Measurements from ENCODE around the gene TRIM65. TPM values are rescaled to one million over a fixed set of nuclear protein-coding genes. Genes with fewer than 3 reads are reported as not detected.

Gene TRIM65
- total and polyA plus RNA-seq, 2 of the 13 experiments (the other 11 are each of a cell fraction or from before 2014, with no cell fraction given) = 10.3 to 22.4 TPM

DNA sequence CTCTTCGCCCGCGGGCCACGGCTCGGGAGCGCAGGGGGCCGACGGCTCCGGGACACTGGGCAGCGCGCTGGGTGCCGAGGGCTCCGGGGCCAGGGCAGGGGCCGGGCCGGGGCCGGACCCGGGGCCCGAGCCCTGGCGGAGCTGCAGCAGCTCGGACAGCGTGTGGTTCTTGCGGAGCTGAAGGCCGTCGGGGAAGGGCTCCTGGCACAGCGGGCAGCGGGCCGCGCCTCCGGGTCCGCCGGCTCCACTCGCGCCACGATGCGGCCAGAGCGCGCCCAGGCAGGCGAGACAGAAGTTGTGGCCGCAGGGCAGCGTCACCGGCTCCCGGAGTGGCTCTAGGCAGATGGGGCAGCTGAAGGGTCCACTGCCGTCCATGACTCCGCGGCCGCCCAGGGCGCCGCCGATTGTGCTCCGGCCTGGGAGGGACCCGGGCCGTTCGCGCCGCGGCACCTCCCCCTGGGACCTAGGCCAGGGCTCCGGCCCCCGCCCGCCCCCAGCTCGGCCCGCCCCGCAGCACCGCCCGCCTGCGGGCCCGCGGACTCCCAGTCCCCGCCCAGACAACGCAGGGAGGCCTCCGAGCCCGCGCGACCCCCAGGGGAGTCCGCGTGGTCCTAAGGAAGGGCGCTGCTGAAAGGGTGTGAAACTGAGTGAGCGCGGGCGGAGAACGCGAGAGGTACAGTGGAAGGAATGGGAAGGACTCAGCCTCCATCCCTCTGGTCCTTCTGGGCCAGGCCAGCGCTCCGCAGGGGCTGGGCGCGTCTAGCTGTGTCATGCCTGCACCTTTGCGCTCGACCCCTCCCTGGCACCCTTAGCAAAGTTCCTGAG lies 18.4 kb downstream of the TRIM65 start, which contains the start of gene TRIM47:
TSS of gene TRIM47 (minus strand) at position 408 of the 825 bp plus-strand sequence. CDS start at position 375, 33 bp downstream.
- Histone ChIP-seq H2AFZ (ENCODE audit: low read length) (no peak within 1 kb of the TSS), H3K4me1 (ENCODE audit: insufficient read depth, low read length) (peaks cover 40% of the 10 kb centered on the region), H3K9me3 (ENCODE audit: low read length) (no peaks in the 10 kb centered on the region), H3K4me3 (replicated peaks in 1 of 3; ENCODE audit: insufficient read depth in 1 of 3, low read depth in 2 of 3, low read length in 3 of 3) (peak within 1 kb of the TSS; percentile 71 to 84 (median 84)), H3K27ac (ENCODE audit: extremely low read length, insufficient read depth, low read length) (peak within 1 kb of the TSS; percentile 99), H3K4me2 (ENCODE audit: low read depth, low read length) (peak within 1 kb of the TSS; percentile 98), H3K36me3 (replicated peaks in 1 of 2; ENCODE audit: control insufficient read depth in 1 of 2, insufficient read depth in 2 of 2, low read length in 2 of 2) (peaks cover 3 to 18% of the 10 kb centered on the region in 2 experiments; a peak in 4 of 5 replicates), H3K79me2 (ENCODE audit: insufficient read depth, low read length) (peaks cover 21% of the 10 kb centered on the region), H4K20me1 (ENCODE audit: insufficient read depth, low read length) (no peaks in the 10 kb centered on the region), H3K27me3 (ENCODE audit: control insufficient read depth in 1 of 2, insufficient read depth in 2 of 2, low read length in 2 of 2) (no peaks in the 10 kb centered on the region), H3K9ac (ENCODE audit: insufficient read depth, low read depth, low read length) (peak within 1 kb of the TSS; percentile 97)
- POLR2A ChIA-PET = interaction anchor here (0.5 to 13.8 kb wide), 15 partner anchors 11 to 134 kb away, joined by 4 to 454 read pairs (median 28); partner anchors contain the start of genes ACOX1, CDK3, GALK1 and MRPL38
- CTCF ChIA-PET (ENCODE audit: low intra/inter-chr PET ratio, low total read pairs) = interaction anchor here (1.1 kb wide), 1 partner anchor 23 kb away, joined by 3 read pairs; no protein-coding TSS in a partner anchor
- peak; percentile 54 for ATAC-seq
- in situ Hi-C loops (cut with HindIII; ENCODE audit: extremely low pct_ligation_motif_present, low pct_unique_long_range_greater_than_20kb) = no loop called here
- 1% methylated on average over 43 of the region's 87 CpGs for WGBS (ENCODE audit: low lambda C conversion rate)
- peak; percentile 40 for FAIRE-seq
- BruUV-seq (replicated peaks) = no TSS peak
- peak; percentile 83 for DNase-seq (ENCODE audit: low spot score)
- intact Hi-C loops (cut with micrococcal nuclease; ENCODE audit: unreplicated experiment) = no loop called here
- TF ChIP-seq, protein P1, sequence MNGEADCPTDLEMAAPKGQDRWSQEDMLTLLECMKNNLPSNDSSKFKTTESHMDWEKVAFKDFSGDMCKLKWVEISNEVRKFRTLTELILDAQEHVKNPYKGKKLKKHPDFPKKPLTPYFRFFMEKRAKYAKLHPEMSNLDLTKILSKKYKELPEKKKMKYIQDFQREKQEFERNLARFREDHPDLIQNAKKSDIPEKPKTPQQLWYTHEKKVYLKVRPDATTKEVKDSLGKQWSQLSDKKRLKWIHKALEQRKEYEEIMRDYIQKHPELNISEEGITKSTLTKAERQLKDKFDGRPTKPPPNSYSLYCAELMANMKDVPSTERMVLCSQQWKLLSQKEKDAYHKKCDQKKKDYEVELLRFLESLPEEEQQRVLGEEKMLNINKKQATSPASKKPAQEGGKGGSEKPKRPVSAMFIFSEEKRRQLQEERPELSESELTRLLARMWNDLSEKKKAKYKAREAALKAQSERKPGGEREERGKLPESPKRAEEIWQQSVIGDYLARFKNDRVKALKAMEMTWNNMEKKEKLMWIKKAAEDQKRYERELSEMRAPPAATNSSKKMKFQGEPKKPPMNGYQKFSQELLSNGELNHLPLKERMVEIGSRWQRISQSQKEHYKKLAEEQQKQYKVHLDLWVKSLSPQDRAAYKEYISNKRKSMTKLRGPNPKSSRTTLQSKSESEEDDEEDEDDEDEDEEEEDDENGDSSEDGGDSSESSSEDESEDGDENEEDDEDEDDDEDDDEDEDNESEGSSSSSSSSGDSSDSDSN (CRISPR knock-in tag; IDR thresholded peaks at IDR 0.05) = peak; percentile 56
- TF ChIP-seq IRF9 (CRISPR knock-in tag; IDR thresholded peaks at IDR 0.05; ENCODE audit: borderline replicate concordance) (peak; percentile 60; the same call in 1 of the 2 replicates), NFKBIZ (CRISPR knock-in tag; IDR thresholded peaks at IDR 0.05) (peak; percentile 90), SRF (IDR thresholded peaks at IDR 0.05; ENCODE audit: low read depth, low read length) (no peak), SP2 (CRISPR knock-in tag; IDR thresholded peaks at IDR 0.05) (no peak), ZNF703 (CRISPR knock-in tag; IDR thresholded peaks at IDR 0.05; ENCODE audit: borderline replicate concordance) (no peak), NKX3-1 (CRISPR knock-in tag; IDR thresholded peaks at IDR 0.05) (no peak), AHR (CRISPR knock-in tag; IDR thresholded peaks at IDR 0.05) (peak; percentile 92), ELF3 (CRISPR knock-in tag; IDR thresholded peaks at IDR 0.05) (peak; percentile 74; the same call in 1 of the 2 replicates), SMAD3 (CRISPR knock-in tag; IDR thresholded peaks at IDR 0.05) (peak; percentile 74; the same call in 1 of the 2 replicates), TCF7L2 (IDR thresholded peaks at IDR 0.05; ENCODE audit: low read depth, low read length) (no peak)
- TF ChIP-seq, protein P2, sequence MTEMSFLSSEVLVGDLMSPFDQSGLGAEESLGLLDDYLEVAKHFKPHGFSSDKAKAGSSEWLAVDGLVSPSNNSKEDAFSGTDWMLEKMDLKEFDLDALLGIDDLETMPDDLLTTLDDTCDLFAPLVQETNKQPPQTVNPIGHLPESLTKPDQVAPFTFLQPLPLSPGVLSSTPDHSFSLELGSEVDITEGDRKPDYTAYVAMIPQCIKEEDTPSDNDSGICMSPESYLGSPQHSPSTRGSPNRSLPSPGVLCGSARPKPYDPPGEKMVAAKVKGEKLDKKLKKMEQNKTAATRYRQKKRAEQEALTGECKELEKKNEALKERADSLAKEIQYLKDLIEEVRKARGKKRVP (CRISPR knock-in tag; IDR thresholded peaks at IDR 0.05) = no peak
- TF ChIP-seq, protein P3, sequence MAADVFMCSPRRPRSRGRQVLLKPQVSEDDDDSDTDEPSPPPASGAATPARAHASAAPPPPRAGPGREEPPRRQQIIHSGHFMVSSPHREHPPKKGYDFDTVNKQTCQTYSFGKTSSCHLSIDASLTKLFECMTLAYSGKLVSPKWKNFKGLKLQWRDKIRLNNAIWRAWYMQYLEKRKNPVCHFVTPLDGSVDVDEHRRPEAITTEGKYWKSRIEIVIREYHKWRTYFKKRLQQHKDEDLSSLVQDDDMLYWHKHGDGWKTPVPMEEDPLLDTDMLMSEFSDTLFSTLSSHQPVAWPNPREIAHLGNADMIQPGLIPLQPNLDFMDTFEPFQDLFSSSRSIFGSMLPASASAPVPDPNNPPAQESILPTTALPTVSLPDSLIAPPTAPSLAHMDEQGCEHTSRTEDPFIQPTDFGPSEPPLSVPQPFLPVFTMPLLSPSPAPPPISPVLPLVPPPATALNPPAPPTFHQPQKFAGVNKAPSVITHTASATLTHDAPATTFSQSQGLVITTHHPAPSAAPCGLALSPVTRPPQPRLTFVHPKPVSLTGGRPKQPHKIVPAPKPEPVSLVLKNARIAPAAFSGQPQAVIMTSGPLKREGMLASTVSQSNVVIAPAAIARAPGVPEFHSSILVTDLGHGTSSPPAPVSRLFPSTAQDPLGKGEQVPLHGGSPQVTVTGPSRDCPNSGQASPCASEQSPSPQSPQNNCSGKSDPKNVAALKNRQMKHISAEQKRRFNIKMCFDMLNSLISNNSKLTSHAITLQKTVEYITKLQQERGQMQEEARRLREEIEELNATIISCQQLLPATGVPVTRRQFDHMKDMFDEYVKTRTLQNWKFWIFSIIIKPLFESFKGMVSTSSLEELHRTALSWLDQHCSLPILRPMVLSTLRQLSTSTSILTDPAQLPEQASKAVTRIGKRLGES (CRISPR knock-in tag; IDR thresholded peaks at IDR 0.05; ENCODE audit: borderline replicate concordance) = no peak

All from HepG2 (cell line).